HepG2 (cell line): Measurements from ENCODE around the gene MYO1B. TPM values are rescaled to one million over a fixed set of nuclear protein-coding genes. Genes with fewer than 3 reads are reported as not detected.

ENCODE experiments used
- ATAD3A ChIP-seq: sonication (generic); formaldehyde crosslinking; IDR thresholded peaks from 2 replicates; pipeline ENCODE4 v1.4.0; 2020; ENCODE audit warnings: missing genetic modification reagents
- ATF7 ChIP-seq, 2 experiments: fragments of 450-650 bp in 1 of 2; sonication (generic) in 1 of 2; formaldehyde crosslinking in 1 of 2; IDR thresholded peaks; 2 replicates each; pipeline versions ENCODE4 v1.4.0 to v1.6.1; 2016 to 2020; ENCODE audit warnings: antibody characterized with exemption in 1 of 2, mild to moderate bottlenecking in 1 of 2, missing genetic modification reagents in 1 of 2
- HNRNPK ChIP-seq: fragments of 200-400 bp; formaldehyde crosslinking; IDR thresholded peaks from 2 replicates; pipeline ENCODE4 v1.6.1; 2018; ENCODE audit warnings: low read length, low read depth, moderate library complexity, mild to moderate bottlenecking; ENCODE audit not compliant: poor library complexity, severe bottlenecking
- HNRNPUL1 ChIP-seq: fragments of 200-400 bp; formaldehyde crosslinking; IDR thresholded peaks from 2 replicates; pipeline ENCODE4 v1.6.1; 2017; ENCODE audit warnings: low read depth, mild to moderate bottlenecking, low read length, moderate library complexity
- PPARG ChIP-seq: conservative IDR thresholded peaks from 2 replicates; pipeline ENCODE4 v1.6.1; 2016; ENCODE audit warnings: missing biosample characterization, missing genetic modification reagents
- TBP ChIP-seq: sonication (generic); formaldehyde crosslinking; IDR thresholded peaks from 2 replicates; pipeline ENCODE4 v1.5.0; 2020; ENCODE audit warnings: missing genetic modification reagents
- XBP1 ChIP-seq: sonication (generic); formaldehyde crosslinking; IDR thresholded peaks from 2 replicates; pipeline ENCODE4 v1.5.0; 2020; ENCODE audit warnings: missing genetic modification reagents
- ZNF264 ChIP-seq: sonication (generic); formaldehyde crosslinking; IDR thresholded peaks from 2 replicates; pipeline ENCODE4 v1.4.0; 2020; ENCODE audit warnings: missing genetic modification reagents
- ZNF292 ChIP-seq: sonication (generic); formaldehyde crosslinking; IDR thresholded peaks from 2 replicates; pipeline ENCODE4 v1.8.1; 2022; ENCODE audit warnings: mild to moderate bottlenecking, low read depth, missing genetic modification reagents, borderline replicate concordance
- ZNF543 ChIP-seq: sonication (generic); formaldehyde crosslinking; IDR thresholded peaks from 2 replicates; pipeline ENCODE4 v1.4.0; 2020; ENCODE audit warnings: mild to moderate bottlenecking, missing genetic modification reagents
- polyA plus RNA-seq, 8 experiments: library from polyadenylated mRNA; depleted of rRNA in 3 of 8; stranded (reverse) in 7 of 8; unstranded in 1 of 8; fragments of >200 nt; fragmentation: Illumina TruSeq in 4 of 8; extraction: Trizol in 4 of 8; gene quantifications; 2 replicates each; pipeline versions ENCODE4 v1.2.1 to v1.2.3, GENCODE V29; 2011 to 2016; ENCODE audit warnings: low read depth in 4 of 8, missing spikeins in 1 of 8, mixed read lengths in 1 of 8; ENCODE audit not compliant: insufficient read depth in 1 of 8
- total RNA-seq, 5 experiments: library from RNA; depleted of rRNA; stranded (reverse); fragments of >200 nt; fragmentation: Illumina TruSeq; extraction: Trizol; gene quantifications; 2 replicates each; pipeline ENCODE4 v1.2.3, GENCODE V29; 2016; ENCODE audit warnings: low read depth in 1 of 5
- TF ChIP-seq, protein P1 (sequence below): sonication (generic); formaldehyde crosslinking; IDR thresholded peaks from 2 replicates; pipeline ENCODE4 v1.5.1; 2020; ENCODE audit warnings: mild to moderate bottlenecking, missing genetic modification reagents, borderline replicate concordance
- TF ChIP-seq, protein P2 (sequence below): sonication (generic); formaldehyde crosslinking; IDR thresholded peaks from 2 replicates; pipeline ENCODE4 v1.4.0; 2020; ENCODE audit warnings: mild to moderate bottlenecking, missing genetic modification reagents
- TF ChIP-seq, protein P3 (sequence below): sonication (generic); formaldehyde crosslinking; conservative IDR thresholded peaks from 2 replicates; pipeline ENCODE4 v1.8.0; 2022; ENCODE audit warnings: low read depth, missing genetic modification reagents
- TF ChIP-seq, protein P4 (sequence below): sonication (generic); formaldehyde crosslinking; IDR thresholded peaks from 2 replicates; pipeline ENCODE4 v1.5.0; 2020; ENCODE audit warnings: mild to moderate bottlenecking, missing genetic modification reagents
- TF ChIP-seq, protein P5 (sequence below): sonication (generic); formaldehyde crosslinking; IDR thresholded peaks from 2 replicates; pipeline ENCODE4 v1.4.0; 2020; ENCODE audit warnings: mild to moderate bottlenecking, missing genetic modification reagents
- TF ChIP-seq, protein P6 (sequence below): IDR thresholded peaks from 2 replicates; pipeline ENCODE4 v1.6.1; 2016; ENCODE audit warnings: low read depth
- TF ChIP-seq, protein P7 (sequence below): sonication (generic); formaldehyde crosslinking; conservative IDR thresholded peaks from 2 replicates; pipeline ENCODE4 v1.4.0; 2020; ENCODE audit warnings: missing genetic modification reagents

MYO1B gene
- total and polyA plus RNA-seq, 2 of the 13 experiments (the other 11 are each of a cell fraction or from before 2014, with no cell fraction given) = 36.9 to 89.8 TPM

DNA sequence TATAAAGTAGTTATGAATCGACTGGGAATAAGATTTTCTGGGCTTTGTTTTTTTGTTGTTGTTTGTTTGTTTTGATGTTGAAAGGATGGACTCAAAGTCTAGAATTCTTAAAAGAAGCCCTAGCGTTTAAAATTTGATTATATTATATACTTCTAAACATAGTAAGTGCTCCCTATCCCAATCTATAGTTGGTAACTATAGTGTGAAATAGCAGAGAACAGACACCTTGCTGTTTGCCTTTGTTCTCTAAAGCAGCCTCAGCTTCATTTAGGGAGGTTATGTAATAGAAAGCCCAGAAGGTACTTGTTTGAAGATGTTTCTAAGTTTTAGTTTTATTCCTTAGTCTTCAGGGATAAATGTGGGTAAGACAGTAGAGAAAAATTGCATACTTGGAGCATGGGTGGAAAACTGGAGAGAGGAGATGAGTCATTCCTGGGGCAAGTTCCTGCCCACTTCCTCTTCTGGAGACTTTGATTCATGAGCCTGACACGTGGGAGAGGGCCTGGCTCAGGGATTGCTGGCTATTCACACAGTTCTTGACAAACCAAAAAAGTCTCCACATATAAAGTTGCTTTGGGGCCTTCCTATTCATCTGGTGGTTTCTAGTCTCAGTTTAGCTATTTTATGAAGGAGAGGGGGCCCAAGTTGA is 131.9 kb downstream of the MYO1B start (continued):
- TF ChIP-seq, protein P1, sequence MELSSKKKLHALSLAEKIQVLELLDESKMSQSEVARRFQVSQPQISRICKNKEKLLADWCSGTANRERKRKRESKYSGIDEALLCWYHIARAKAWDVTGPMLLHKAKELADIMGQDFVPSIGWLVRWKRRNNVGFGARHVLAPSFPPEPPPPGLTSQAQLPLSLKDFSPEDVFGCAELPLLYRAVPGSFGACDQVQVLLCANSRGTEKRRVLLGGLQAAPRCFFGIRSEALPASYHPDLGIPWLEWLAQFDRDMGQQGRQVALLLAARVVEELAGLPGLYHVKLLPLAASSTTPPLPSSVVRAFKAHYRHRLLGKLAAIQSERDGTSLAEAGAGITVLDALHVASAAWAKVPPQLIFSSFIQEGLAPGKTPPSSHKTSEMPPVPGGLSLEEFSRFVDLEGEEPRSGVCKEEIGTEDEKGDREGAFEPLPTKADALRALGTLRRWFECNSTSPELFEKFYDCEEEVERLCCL = no peak
- TF ChIP-seq, protein P2, sequence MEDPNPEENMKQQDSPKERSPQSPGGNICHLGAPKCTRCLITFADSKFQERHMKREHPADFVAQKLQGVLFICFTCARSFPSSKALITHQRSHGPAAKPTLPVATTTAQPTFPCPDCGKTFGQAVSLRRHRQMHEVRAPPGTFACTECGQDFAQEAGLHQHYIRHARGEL (CRISPR knock-in tag) = no peak
- no peak; the same call in 1 of the 2 replicates for TF ChIP-seq PPARG (CRISPR knock-in tag)
- TF ChIP-seq, protein P3, sequence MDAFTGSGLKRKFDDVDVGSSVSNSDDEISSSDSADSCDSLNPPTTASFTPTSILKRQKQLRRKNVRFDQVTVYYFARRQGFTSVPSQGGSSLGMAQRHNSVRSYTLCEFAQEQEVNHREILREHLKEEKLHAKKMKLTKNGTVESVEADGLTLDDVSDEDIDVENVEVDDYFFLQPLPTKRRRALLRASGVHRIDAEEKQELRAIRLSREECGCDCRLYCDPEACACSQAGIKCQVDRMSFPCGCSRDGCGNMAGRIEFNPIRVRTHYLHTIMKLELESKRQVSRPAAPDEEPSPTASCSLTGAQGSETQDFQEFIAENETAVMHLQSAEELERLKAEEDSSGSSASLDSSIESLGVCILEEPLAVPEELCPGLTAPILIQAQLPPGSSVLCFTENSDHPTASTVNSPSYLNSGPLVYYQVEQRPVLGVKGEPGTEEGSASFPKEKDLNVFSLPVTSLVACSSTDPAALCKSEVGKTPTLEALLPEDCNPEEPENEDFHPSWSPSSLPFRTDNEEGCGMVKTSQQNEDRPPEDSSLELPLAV = no peak
- TF ChIP-seq, protein P4, sequence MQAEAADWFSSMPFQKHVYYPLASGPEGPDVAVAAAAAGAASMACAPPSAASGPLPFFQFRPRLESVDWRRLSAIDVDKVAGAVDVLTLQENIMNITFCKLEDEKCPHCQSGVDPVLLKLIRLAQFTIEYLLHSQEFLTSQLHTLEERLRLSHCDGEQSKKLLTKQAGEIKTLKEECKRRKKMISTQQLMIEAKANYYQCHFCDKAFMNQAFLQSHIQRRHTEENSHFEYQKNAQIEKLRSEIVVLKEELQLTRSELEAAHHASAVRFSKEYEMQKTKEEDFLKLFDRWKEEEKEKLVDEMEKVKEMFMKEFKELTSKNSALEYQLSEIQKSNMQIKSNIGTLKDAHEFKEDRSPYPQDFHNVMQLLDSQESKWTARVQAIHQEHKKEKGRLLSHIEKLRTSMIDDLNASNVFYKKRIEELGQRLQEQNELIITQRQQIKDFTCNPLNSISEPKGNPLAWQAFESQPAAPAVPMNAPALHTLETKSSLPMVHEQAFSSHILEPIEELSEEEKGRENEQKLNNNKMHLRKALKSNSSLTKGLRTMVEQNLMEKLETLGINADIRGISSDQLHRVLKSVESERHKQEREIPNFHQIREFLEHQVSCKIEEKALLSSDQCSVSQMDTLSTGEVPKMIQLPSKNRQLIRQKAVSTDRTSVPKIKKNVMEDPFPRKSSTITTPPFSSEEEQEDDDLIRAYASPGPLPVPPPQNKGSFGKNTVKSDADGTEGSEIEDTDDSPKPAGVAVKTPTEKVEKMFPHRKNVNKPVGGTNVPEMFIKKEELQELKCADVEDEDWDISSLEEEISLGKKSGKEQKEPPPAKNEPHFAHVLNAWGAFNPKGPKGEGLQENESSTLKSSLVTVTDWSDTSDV = no peak
- TF ChIP-seq, protein P5, sequence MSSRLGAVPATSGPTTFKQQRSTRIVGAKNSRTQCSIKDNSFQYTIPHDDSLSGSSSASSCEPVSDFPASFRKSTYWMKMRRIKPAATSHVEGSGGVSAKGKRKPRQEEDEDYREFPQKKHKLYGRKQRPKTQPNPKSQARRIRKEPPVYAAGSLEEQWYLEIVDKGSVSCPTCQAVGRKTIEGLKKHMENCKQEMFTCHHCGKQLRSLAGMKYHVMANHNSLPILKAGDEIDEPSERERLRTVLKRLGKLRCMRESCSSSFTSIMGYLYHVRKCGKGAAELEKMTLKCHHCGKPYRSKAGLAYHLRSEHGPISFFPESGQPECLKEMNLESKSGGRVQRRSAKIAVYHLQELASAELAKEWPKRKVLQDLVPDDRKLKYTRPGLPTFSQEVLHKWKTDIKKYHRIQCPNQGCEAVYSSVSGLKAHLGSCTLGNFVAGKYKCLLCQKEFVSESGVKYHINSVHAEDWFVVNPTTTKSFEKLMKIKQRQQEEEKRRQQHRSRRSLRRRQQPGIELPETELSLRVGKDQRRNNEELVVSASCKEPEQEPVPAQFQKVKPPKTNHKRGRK (CRISPR knock-in tag) = no peak
- TF ChIP-seq TBP (CRISPR knock-in tag) = no peak
- no peak for TF ChIP-seq ATF7 (IDR thresholded peaks at IDR 0.05)
- no peak for TF ChIP-seq ATF7 (CRISPR knock-in tag; IDR thresholded peaks at IDR 0.05)
- TF ChIP-seq, protein P6, sequence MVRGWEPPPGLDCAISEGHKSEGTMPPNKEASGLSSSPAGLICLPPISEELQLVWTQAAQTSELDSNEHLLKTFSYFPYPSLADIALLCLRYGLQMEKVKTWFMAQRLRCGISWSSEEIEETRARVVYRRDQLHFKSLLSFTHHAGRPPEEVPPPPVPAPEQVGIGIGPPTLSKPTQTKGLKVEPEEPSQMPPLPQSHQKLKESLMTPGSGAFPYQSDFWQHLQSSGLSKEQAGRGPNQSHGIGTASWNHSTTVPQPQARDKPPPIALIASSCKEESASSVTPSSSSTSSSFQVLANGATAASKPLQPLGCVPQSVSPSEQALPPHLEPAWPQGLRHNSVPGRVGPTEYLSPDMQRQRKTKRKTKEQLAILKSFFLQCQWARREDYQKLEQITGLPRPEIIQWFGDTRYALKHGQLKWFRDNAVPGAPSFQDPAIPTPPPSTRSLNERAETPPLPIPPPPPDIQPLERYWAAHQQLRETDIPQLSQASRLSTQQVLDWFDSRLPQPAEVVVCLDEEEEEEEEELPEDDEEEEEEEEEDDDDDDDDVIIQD (CRISPR knock-in tag) = peak; percentile 97
- TF ChIP-seq ZNF543 (CRISPR knock-in tag) = no peak
- TF ChIP-seq HNRNPUL1 = no peak
- no peak for TF ChIP-seq ATAD3A (CRISPR knock-in tag)
- no peak for TF ChIP-seq ZNF264 (CRISPR knock-in tag)
- TF ChIP-seq, protein P7, sequence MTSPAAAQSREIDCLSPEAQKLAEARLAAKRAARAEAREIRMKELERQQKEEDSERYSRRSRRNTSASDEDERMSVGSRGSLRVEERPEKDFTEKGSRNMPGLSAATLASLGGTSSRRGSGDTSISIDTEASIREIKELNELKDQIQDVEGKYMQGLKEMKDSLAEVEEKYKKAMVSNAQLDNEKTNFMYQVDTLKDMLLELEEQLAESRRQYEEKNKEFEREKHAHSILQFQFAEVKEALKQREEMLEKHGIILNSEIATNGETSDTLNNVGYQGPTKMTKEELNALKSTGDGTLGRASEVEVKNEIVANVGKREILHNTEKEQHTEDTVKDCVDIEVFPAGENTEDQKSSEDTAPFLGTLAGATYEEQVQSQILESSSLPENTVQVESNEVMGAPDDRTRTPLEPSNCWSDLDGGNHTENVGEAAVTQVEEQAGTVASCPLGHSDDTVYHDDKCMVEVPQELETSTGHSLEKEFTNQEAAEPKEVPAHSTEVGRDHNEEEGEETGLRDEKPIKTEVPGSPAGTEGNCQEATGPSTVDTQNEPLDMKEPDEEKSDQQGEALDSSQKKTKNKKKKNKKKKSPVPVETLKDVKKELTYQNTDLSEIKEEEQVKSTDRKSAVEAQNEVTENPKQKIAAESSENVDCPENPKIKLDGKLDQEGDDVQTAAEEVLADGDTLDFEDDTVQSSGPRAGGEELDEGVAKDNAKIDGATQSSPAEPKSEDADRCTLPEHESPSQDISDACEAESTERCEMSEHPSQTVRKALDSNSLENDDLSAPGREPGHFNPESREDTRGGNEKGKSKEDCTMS = no peak
- no peak for TF ChIP-seq HNRNPK
- no peak for TF ChIP-seq ZNF292 (CRISPR knock-in tag)
- TF ChIP-seq XBP1 (CRISPR knock-in tag) = no peak
